Mesendoderm (in vitro differentiated cells): Measurements from ENCODE around the gene CLSTN2. TPM values are rescaled to one million over a fixed set of nuclear protein-coding genes. Genes with fewer than 3 reads are reported as not detected.

Experiments
- DNase-seq: peaks from one replicate; pipeline ENCODE4 v3.0.0; 2013
- H2AK5ac ChIP-seq: 2 replicates; pipeline ENCODE4 v1.6.1; 2013; ENCODE audit warnings: low read length, inconsistent platforms
- H2BK120ac ChIP-seq: 2 replicates; pipeline ENCODE4 v1.6.1; 2013; ENCODE audit warnings: low read depth, mild to moderate bottlenecking, low read length, moderate library complexity, mixed read lengths
- H2BK15ac ChIP-seq: replicated peaks from 2 replicates; pipeline ENCODE4 v1.6.1; 2013; ENCODE audit warnings: low read depth, mild to moderate bottlenecking, moderate library complexity
- H2BK5ac ChIP-seq: 2 replicates; pipeline ENCODE4 v1.6.1; 2013; ENCODE audit warnings: low read length, inconsistent platforms
- H3K18ac ChIP-seq: 2 replicates; pipeline ENCODE4 v1.6.1; 2013; ENCODE audit warnings: mild to moderate bottlenecking, low read length, mixed read lengths
- H3K23ac ChIP-seq: one replicate; pipeline ENCODE4 v1.6.1; 2013; ENCODE audit warnings: low read length
- H3K27ac ChIP-seq: 2 replicates; pipeline ENCODE4 v1.5.1; 2013; ENCODE audit warnings: low read depth, mild to moderate bottlenecking, inconsistent platforms, low read length, moderate library complexity
- H3K27me3 ChIP-seq: 2 replicates; pipeline ENCODE4 v1.6.1; 2013; ENCODE audit warnings: low read length, control low read depth, mild to moderate bottlenecking, inconsistent platforms; ENCODE audit not compliant: insufficient read depth, poor library complexity
- H3K36me3 ChIP-seq: 2 replicates; pipeline ENCODE4 v1.6.1; 2013; ENCODE audit warnings: low read length, inconsistent platforms; ENCODE audit not compliant: control insufficient read depth, insufficient read depth
- H3K4ac ChIP-seq: one replicate; pipeline ENCODE4 v1.6.1; 2013; ENCODE audit warnings: low read depth, mild to moderate bottlenecking, low read length, moderate library complexity
- H3K4me1 ChIP-seq: 2 replicates; pipeline ENCODE4 v1.6.1; 2013; ENCODE audit warnings: low read depth, low read length, inconsistent platforms; ENCODE audit not compliant: control insufficient read depth
- H3K4me2 ChIP-seq: 2 replicates; pipeline ENCODE4 v1.6.1; 2013; ENCODE audit warnings: low read length
- H3K4me3 ChIP-seq: 2 replicates; pipeline ENCODE4 v1.5.1; 2013; ENCODE audit warnings: mild to moderate bottlenecking, low read length
- H3K56ac ChIP-seq: one replicate; pipeline ENCODE4 v1.6.1; 2013; ENCODE audit warnings: low read length
- H3K79me1 ChIP-seq: 2 replicates; pipeline ENCODE4 v1.6.1; 2013; ENCODE audit warnings: low read length, inconsistent platforms
- H3K79me2 ChIP-seq: 2 replicates; pipeline ENCODE4 v1.6.1; 2013; ENCODE audit warnings: mild to moderate bottlenecking, low read length; ENCODE audit not compliant: control insufficient read depth, insufficient read depth
- H3K9ac ChIP-seq: 2 replicates; pipeline ENCODE4 v1.6.1; 2013; ENCODE audit warnings: low read length, inconsistent platforms
- H4K5ac ChIP-seq: one replicate; pipeline ENCODE4 v1.6.1; 2013; ENCODE audit warnings: low read length
- H4K8ac ChIP-seq: one replicate; pipeline ENCODE4 v1.6.1; 2013; ENCODE audit warnings: low read depth, mild to moderate bottlenecking, control low read depth, low read length, moderate library complexity
- WGBS: extraction: QIAGEN DNeasy Blood & Tissue Kit; methylation state at CpG from one replicate; pipeline ENCODE4 v1.1.7; 2013; ENCODE audit warnings: low lambda C conversion rate, missing lambda C conversion rate; ENCODE audit not compliant: insufficient coverage; ENCODE audit errors: extremely low coverage; 5-methylcytosine and 5-hydroxymethylcytosine counted together
- polyA plus RNA-seq, 2 experiments: library from polyadenylated mRNA; stranded (reverse); fragments of 200-250 nt; gene quantifications; one replicate each; pipeline ENCODE4 v1.2.3, GENCODE V29; 2013

The CLSTN2 gene
- 0.11 TPM for polyA plus RNA-seq (2013, experiment 1 of 2)
- polyA plus RNA-seq (2013, experiment 2 of 2): 0.14 TPM

- no peak within 1 kb of the TSS for H3K27ac ChIP-seq
- H3K79me1 ChIP-seq: no peaks in the 10 kb centered on the region
- no peaks in the 10 kb centered on the region for H3K36me3 ChIP-seq
- no peak within 1 kb of the TSS for H2BK15ac ChIP-seq
- no peak within 1 kb of the TSS for H2AK5ac ChIP-seq
- H3K56ac ChIP-seq: peak within 1 kb of the TSS; percentile 73
- H3K9ac ChIP-seq: peak within 1 kb of the TSS; percentile 56
- peak; percentile 76 for DNase-seq
- peak within 1 kb of the TSS; percentile 43 for H3K4me3 ChIP-seq
- no peak within 1 kb of the TSS for H2BK120ac ChIP-seq
- H4K5ac ChIP-seq: no peak within 1 kb of the TSS
- no CpG with 5 or more reads among the region's 89 CpGs for WGBS
- H3K4ac ChIP-seq: no peak within 1 kb of the TSS
- no peak within 1 kb of the TSS for H2BK5ac ChIP-seq
- no peaks in the 10 kb centered on the region for H3K4me1 ChIP-seq
- H3K79me2 ChIP-seq: no peaks in the 10 kb centered on the region
- no peak within 1 kb of the TSS for H4K8ac ChIP-seq
- peak within 1 kb of the TSS; percentile 95 for H3K4me2 ChIP-seq
- no peak within 1 kb of the TSS for H3K23ac ChIP-seq
- H3K18ac ChIP-seq: no peak within 1 kb of the TSS
- H3K27me3 ChIP-seq: peaks cover 11% of the 10 kb centered on the region
These were observed at the start of gene CLSTN2 for GRCh38 chr3:139935016-139935865. TSS of gene CLSTN2 (plus strand) at chr3:139935185.

- Histone ChIP-seq H3K36me3 (no peaks in the 10 kb centered on the region), H2BK15ac (no peak overlapping the region), H3K23ac (no peak overlapping the region), H2AK5ac (no peak overlapping the region), H3K4ac (no peak overlapping the region), H2BK120ac (no peak overlapping the region), H2BK5ac (no peak overlapping the region), H3K79me2 (no peaks in the 10 kb centered on the region), H3K4me1 (no peaks in the 10 kb centered on the region), H4K8ac (no peak overlapping the region), H3K56ac (no peak overlapping the region), H3K79me1 (no peaks in the 10 kb centered on the region), H3K27ac (no peak overlapping the region), H3K4me2 (no peak overlapping the region), H3K9ac (no peak overlapping the region), H4K5ac (no peak overlapping the region), H3K27me3 (no peaks in the 10 kb centered on the region), H3K4me3 (no peak overlapping the region), H3K18ac (no peak overlapping the region)
- no peak for DNase-seq
These were observed 47.6 kb upstream of the CLSTN2 start for GRCh38 chr3:139887431-139887830.

- no peak overlapping the region for H3K4me3 ChIP-seq
These were observed 46.3 kb upstream of the CLSTN2 start for GRCh38 chr3:139888561-139889140.

GRCh38 chr3:139893267-139893962 lies 41.6 kb upstream of the CLSTN2 start:
- Histone ChIP-seq H2AK5ac (no peak overlapping the region), H3K56ac (no peak overlapping the region), H2BK120ac (no peak overlapping the region), H3K79me2 (no peaks in the 10 kb centered on the region), H3K36me3 (no peaks in the 10 kb centered on the region), H3K27ac (no peak overlapping the region), H4K5ac (no peak overlapping the region), H3K4me2 (no peak overlapping the region), H3K9ac (no peak overlapping the region), H2BK15ac (no peak overlapping the region), H3K27me3 (no peaks in the 10 kb centered on the region), H3K4me3 (no peak overlapping the region), H3K23ac (no peak overlapping the region), H3K4ac (no peak overlapping the region), H3K18ac (no peak overlapping the region), H3K79me1 (no peaks in the 10 kb centered on the region), H2BK5ac (no peak overlapping the region), H3K4me1 (no peaks in the 10 kb centered on the region), H4K8ac (no peak overlapping the region)
- WGBS: no CpG with 5 or more reads among the region's 2 CpGs
- DNase-seq: no peak

More at GRCh38 chr3:139888561-139889140, 46.3 kb upstream of the CLSTN2 start:
- Histone ChIP-seq H3K56ac (no peak overlapping the region), H2BK120ac (no peak overlapping the region), H3K4me2 (no peak overlapping the region), H3K18ac (no peak overlapping the region), H3K27ac (no peak overlapping the region), H3K79me2 (no peaks in the 10 kb centered on the region), H4K8ac (no peak overlapping the region), H3K79me1 (no peaks in the 10 kb centered on the region), H3K23ac (no peak overlapping the region), H3K36me3 (no peaks in the 10 kb centered on the region), H2BK15ac (no peak overlapping the region), H3K4me1 (no peaks in the 10 kb centered on the region), H2BK5ac (no peak overlapping the region), H2AK5ac (no peak overlapping the region), H3K27me3 (no peaks in the 10 kb centered on the region), H3K4ac (no peak overlapping the region), H4K5ac (no peak overlapping the region), H3K9ac (no peak overlapping the region)
- no peak for DNase-seq
- WGBS: no CpG with 5 or more reads among the region's 2 CpGs

GRCh38 chr3:139893963-139894642 lies 40.9 kb upstream of the CLSTN2 start:
- Histone ChIP-seq H3K79me1 (no peaks in the 10 kb centered on the region), H3K23ac (no peak overlapping the region), H3K36me3 (no peaks in the 10 kb centered on the region), H3K27ac (no peak overlapping the region), H3K4me1 (no peaks in the 10 kb centered on the region), H2BK15ac (no peak overlapping the region), H3K79me2 (no peaks in the 10 kb centered on the region), H3K4ac (no peak overlapping the region), H2BK5ac (no peak overlapping the region), H3K4me3 (no peak overlapping the region), H4K8ac (no peak overlapping the region), H2BK120ac (no peak overlapping the region), H3K9ac (no peak overlapping the region), H3K4me2 (no peak overlapping the region), H3K18ac (no peak overlapping the region), H3K27me3 (no peaks in the 10 kb centered on the region), H4K5ac (no peak overlapping the region), H3K56ac (no peak overlapping the region), H2AK5ac (no peak overlapping the region)
- no CpG with 5 or more reads among the region's 5 CpGs for WGBS
- DNase-seq: no peak
